KMS-11 (cell line): Measurements from ENCODE around the gene UGT1A9.

Experiments
- H2AFZ ChIP-seq: fragments of 200-600 bp; sonication (generic); 2 replicates; pipeline ENCODE4 v1.6.1; 2016; ENCODE audit warnings: antibody characterized with exemption, mixed run types, low read depth
- H3K27ac ChIP-seq: fragments of 200-600 bp; sonication (generic); 2 replicates; pipeline ENCODE4 v1.6.1; 2016; ENCODE audit warnings: mild to moderate bottlenecking, mixed run types
- H3K27me3 ChIP-seq: fragments of 200-600 bp; sonication (generic); 2 replicates; pipeline ENCODE4 v1.6.1; 2017; ENCODE audit warnings: mild to moderate bottlenecking, low read depth, mixed run types, moderate library complexity; ENCODE audit not compliant: insufficient read depth
- H3K36me3 ChIP-seq: fragments of 200-600 bp; sonication (generic); 2 replicates; pipeline ENCODE4 v1.6.1; 2017; ENCODE audit warnings: mild to moderate bottlenecking, mixed run types; ENCODE audit not compliant: insufficient read depth
- H3K4me1 ChIP-seq: fragments of 200-600 bp; sonication (generic); 2 replicates; pipeline ENCODE4 v1.6.1; 2016; ENCODE audit warnings: mild to moderate bottlenecking, low read depth, mixed run types; ENCODE audit not compliant: poor library complexity, severe bottlenecking
- H3K4me2 ChIP-seq: fragments of 200-600 bp; sonication (generic); 2 replicates; pipeline ENCODE4 v1.7.0; 2016; ENCODE audit warnings: mild to moderate bottlenecking, mixed run types
- H3K4me3 ChIP-seq: fragments of 200-600 bp; sonication (generic); IDR thresholded peaks from 2 replicates; pipeline ENCODE4 v1.6.1; 2017; ENCODE audit warnings: low read depth, low read length, mixed read lengths; ENCODE audit not compliant: insufficient read depth
- H3K79me2 ChIP-seq: fragments of 200-600 bp; sonication (generic); 2 replicates; pipeline ENCODE4 v1.6.1; 2016; ENCODE audit warnings: low read depth, mixed run types; ENCODE audit not compliant: insufficient read depth
- H3K9ac ChIP-seq: fragments of 200-600 bp; sonication (generic); 2 replicates; pipeline ENCODE4 v1.6.1; 2016; ENCODE audit warnings: mild to moderate bottlenecking, mixed run types
- H4K20me1 ChIP-seq: fragments of 200-600 bp; sonication (generic); 2 replicates; pipeline ENCODE4 v1.6.1; 2016; ENCODE audit warnings: mild to moderate bottlenecking, mixed run types; ENCODE audit not compliant: insufficient read depth
- TF ChIP-seq, protein P1 (sequence below): fragments of 200-600 bp; sonication (generic); conservative IDR thresholded peaks from 2 replicates; pipeline ENCODE4 v1.6.1; 2017; ENCODE audit warnings: low read depth, mild to moderate bottlenecking, antibody characterized with exemption, low read length, moderate library complexity, mixed read lengths

UGT1A9 gene

DNA sequence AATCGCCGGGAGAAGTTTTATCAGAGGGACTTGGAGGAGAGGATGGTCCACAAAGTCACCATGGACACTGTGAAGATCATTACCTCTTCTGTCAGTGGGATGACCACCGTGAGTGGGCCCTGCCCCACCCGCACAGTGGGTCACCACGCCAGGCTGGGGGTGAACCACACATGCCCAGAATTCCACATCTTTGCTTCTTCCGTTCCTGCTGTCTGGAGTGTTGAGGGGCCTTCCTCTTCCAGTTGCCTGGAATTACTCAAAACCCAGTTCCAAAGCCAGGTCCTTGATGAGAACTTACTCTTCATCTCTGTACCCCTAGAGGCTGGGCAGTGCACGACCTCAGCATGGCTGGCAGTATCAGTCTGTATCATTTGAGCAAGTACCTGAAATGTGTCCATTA, 128.5 kb downstream of the UGT1A9 start:
- no peaks in the 10 kb centered on the region for H3K4me1 ChIP-seq
- H3K4me3 ChIP-seq: no peak overlapping the region
- no peaks in the 10 kb centered on the region for H3K27me3 ChIP-seq
- no peaks in the 10 kb centered on the region for H3K36me3 ChIP-seq
- TF ChIP-seq, protein P1, sequence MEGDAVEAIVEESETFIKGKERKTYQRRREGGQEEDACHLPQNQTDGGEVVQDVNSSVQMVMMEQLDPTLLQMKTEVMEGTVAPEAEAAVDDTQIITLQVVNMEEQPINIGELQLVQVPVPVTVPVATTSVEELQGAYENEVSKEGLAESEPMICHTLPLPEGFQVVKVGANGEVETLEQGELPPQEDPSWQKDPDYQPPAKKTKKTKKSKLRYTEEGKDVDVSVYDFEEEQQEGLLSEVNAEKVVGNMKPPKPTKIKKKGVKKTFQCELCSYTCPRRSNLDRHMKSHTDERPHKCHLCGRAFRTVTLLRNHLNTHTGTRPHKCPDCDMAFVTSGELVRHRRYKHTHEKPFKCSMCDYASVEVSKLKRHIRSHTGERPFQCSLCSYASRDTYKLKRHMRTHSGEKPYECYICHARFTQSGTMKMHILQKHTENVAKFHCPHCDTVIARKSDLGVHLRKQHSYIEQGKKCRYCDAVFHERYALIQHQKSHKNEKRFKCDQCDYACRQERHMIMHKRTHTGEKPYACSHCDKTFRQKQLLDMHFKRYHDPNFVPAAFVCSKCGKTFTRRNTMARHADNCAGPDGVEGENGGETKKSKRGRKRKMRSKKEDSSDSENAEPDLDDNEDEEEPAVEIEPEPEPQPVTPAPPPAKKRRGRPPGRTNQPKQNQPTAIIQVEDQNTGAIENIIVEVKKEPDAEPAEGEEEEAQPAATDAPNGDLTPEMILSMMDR: no peak
- H3K4me2 ChIP-seq: no peak overlapping the region
- H4K20me1 ChIP-seq: no peaks in the 10 kb centered on the region
- no peaks in the 10 kb centered on the region for H3K79me2 ChIP-seq
- no peak overlapping the region for H2AFZ ChIP-seq
- H3K27ac ChIP-seq: no peak overlapping the region
- no peak overlapping the region for H3K9ac ChIP-seq

DNA sequence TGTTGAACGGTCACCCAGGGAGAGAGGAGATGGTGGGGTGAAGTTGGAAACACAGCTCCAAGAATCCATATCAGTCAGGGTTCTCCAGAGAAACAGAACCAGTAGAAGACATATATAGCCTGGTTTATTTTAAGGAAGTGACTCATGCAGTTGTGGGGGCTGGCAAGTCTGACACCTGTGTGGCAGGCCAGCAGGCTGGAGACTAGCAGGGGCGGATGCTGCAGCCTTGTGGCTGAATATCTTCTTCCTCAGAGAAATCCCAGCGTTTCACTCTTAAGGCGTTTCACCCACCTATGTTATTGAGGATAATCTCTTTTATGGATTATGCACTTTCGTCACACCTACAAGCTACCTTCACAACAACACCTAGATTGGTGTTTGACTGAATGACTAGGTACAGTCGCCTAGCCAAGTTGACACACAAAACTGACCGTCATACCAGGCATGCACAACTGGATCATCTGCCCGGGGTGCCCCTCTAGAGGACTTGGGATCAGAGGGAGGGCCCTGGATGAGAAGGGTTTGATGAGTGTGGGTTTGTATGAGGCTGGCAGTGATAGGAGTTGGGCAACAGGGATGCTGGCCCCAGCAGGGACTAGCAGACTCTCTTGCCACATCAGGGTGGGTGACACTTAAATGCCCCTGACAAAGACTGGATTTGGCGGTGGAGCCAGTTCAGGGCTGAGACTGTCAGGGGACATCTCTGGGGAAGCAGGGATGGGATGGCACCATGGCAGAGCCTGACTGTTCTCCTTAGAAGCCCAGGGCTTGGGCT, 129.8 kb downstream of the UGT1A9 start:
- no peak overlapping the region for H2AFZ ChIP-seq
- H3K36me3 ChIP-seq: no peaks in the 10 kb centered on the region
- no peak overlapping the region for H3K27ac ChIP-seq
- no peaks in the 10 kb centered on the region for H3K27me3 ChIP-seq
- H3K9ac ChIP-seq: no peak overlapping the region
- H3K79me2 ChIP-seq: no peaks in the 10 kb centered on the region
- H3K4me2 ChIP-seq: no peak overlapping the region
- H3K4me1 ChIP-seq: no peaks in the 10 kb centered on the region
- H4K20me1 ChIP-seq: no peaks in the 10 kb centered on the region
- no peak overlapping the region for H3K4me3 ChIP-seq
- TF ChIP-seq, protein P1: no peak

DNA sequence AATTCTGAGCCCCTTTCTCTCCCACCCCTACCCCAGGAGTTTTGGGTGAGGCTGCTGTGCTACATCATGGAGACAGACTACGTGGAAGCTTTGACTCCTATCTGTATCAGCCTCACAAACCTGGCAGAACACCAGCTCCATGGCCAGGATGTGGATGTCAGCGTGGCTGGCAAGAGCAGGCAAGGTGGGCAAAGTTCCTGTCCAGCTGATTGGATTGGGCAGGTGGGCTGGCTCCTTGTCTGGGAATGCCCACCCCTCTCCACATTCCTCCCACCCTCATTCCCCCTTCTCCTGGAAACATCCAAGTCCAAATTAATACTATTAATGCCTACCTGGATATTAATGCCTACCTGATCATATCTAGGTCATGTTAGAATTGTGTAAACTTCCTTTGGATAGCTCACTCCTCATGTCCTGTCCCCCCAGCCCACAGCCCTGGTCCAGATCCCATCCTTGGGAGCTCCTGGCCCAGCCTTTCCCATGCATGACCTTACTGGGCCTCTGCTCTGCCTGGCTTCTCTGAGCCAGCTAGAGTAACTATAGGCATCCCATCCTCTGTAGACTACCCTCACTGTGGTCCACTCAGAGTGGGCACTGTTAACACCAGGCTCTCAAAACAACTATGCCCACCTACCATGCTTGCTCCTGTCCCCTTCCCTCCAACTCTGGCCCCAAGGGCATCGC, 130.6 kb downstream of the UGT1A9 start:
- Histone ChIP-seq H3K36me3 (no peaks in the 10 kb centered on the region), H3K79me2 (no peaks in the 10 kb centered on the region), H3K9ac (no peak overlapping the region), H3K4me2 (no peak overlapping the region), H3K4me1 (no peaks in the 10 kb centered on the region), H3K27me3 (no peaks in the 10 kb centered on the region), H2AFZ (no peak overlapping the region), H3K4me3 (no peak overlapping the region), H3K27ac (no peak overlapping the region), H4K20me1 (no peaks in the 10 kb centered on the region)
- TF ChIP-seq, protein P1: no peak

DNA sequence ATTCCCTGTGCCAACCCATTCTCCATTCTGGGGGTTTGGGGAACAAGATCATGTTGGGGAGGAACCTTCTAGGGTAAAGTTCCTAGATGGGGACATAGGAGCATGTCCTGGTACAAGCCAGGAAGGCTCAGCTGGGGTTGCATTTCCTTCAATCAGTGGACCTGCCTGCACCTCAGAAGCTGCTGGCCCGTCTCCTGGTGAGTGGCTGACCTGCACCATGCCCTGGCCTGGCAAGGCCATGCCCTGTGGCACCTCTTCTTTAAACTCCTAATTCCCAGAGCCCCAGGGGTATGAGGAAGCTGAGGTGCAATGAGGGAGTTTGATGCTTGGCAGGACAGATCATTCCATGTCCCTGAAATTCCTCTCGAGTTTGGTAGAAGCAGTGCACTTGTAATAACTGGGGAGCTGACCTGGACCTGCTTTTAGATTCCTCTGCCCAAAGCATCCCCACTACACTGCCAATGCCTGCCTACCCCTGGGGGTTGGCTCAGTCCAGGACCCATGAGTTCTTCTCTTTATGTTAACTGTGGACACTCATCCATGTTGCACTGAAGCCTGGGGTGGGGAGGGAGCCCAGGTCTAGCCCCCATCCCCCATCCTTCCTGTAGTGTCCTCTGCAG, 131.7 kb downstream of the UGT1A9 start:
- Histone ChIP-seq H4K20me1 (no peaks in the 10 kb centered on the region), H3K9ac (no peak overlapping the region), H3K27me3 (no peaks in the 10 kb centered on the region), H3K36me3 (no peaks in the 10 kb centered on the region), H3K4me1 (no peaks in the 10 kb centered on the region), H3K4me2 (no peak overlapping the region), H2AFZ (no peak overlapping the region), H3K4me3 (no peak overlapping the region), H3K79me2 (no peaks in the 10 kb centered on the region), H3K27ac (no peak overlapping the region)
- TF ChIP-seq, protein P1: no peak
